Upper lobe of left lung (tissue), 4 donors: ENCODE measurements around the gene TMEM218.

ENCODE experiments used
- EP300 ChIP-seq, 4 donors: sonication (generic); formaldehyde crosslinking; IDR thresholded peaks; one replicate each; pipeline ENCODE4 v1.5.1; 2017; ENCODE audit warnings: antibody characterized with exemption in 4 of 4, control low read depth in 2 of 4
- POLR2A ChIP-seq, 4 donors: fragments of 450-650 bp; IDR thresholded peaks; one replicate each; pipeline ENCODE4 v1.5.1; 2016 to 2017; ENCODE audit warnings: antibody characterized with exemption in 4 of 4, mild to moderate bottlenecking in 2 of 4
- POLR2AphosphoS5 ChIP-seq, 2 donors: sonication (generic); formaldehyde crosslinking; IDR thresholded peaks; one replicate each; pipeline ENCODE4 v1.5.1; 2017; ENCODE audit warnings: antibody characterized with exemption in 2 of 2
- TF ChIP-seq, protein P1 (sequence below), 6 experiments: fragments of 450-650 bp in 4 of 6; fragments of 200-600 bp in 2 of 6; sonication (generic) in 2 of 6; IDR thresholded peaks; one replicate each; pipeline ENCODE4 v1.5.1; 2016 to 2019; ENCODE audit warnings: antibody characterized with exemption in 6 of 6

GRCh38 chr11:125124618-125124992 is 13.2 kb upstream of the TMEM218 start:
- no peak for TF ChIP-seq POLR2A (IDR thresholded peaks at IDR 0.05)
- TF ChIP-seq, protein P1, sequence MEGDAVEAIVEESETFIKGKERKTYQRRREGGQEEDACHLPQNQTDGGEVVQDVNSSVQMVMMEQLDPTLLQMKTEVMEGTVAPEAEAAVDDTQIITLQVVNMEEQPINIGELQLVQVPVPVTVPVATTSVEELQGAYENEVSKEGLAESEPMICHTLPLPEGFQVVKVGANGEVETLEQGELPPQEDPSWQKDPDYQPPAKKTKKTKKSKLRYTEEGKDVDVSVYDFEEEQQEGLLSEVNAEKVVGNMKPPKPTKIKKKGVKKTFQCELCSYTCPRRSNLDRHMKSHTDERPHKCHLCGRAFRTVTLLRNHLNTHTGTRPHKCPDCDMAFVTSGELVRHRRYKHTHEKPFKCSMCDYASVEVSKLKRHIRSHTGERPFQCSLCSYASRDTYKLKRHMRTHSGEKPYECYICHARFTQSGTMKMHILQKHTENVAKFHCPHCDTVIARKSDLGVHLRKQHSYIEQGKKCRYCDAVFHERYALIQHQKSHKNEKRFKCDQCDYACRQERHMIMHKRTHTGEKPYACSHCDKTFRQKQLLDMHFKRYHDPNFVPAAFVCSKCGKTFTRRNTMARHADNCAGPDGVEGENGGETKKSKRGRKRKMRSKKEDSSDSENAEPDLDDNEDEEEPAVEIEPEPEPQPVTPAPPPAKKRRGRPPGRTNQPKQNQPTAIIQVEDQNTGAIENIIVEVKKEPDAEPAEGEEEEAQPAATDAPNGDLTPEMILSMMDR (IDR thresholded peaks at IDR 0.05): no peak
- no peak for TF ChIP-seq POLR2AphosphoS5 (IDR thresholded peaks at IDR 0.05)
- no peak for TF ChIP-seq EP300 (IDR thresholded peaks at IDR 0.05)
